ENCODE results near the gene IRS2. TPM values are rescaled to one million over a fixed set of nuclear protein-coding genes. Genes with fewer than 3 reads are reported as not detected.
A peak's percentile ranks its signal among the peaks of the same experiment; 100 is the strongest.

IRS2 gene
- total RNA-seq, 1 donor from 2014 or later = 42.4 TPM

- Histone ChIP-seq H3K27ac (peak overlapping the region; percentile 9 to 81), H3K36me3 (peaks cover 35 to 55% of the 10 kb centered on the region in 2 donors), H3K4me3 (peak overlapping the region; percentile 85), H3K9me3 (no peaks in the 10 kb centered on the region), H3K27me3 (no peaks in the 10 kb centered on the region), H3K4me1 (peaks cover 15 to 24% of the 10 kb centered on the region in 2 donors)
- no peak for TF ChIP-seq CTCF (IDR thresholded peaks at IDR 0.05)
- DNase-seq (ENCODE audit: low spot score in 2 of 2) = no peak
- intact Hi-C loops (cut with DNase I) = loop anchor here (2.0 to 10.0 kb wide), 3 partner anchors 397 to 1567 kb away; partner anchors contain the start of genes ABHD13 and LIG4
These were observed 4.9 kb downstream of the IRS2 start for GRCh38 chr13:109781384-109782065.

DNA sequence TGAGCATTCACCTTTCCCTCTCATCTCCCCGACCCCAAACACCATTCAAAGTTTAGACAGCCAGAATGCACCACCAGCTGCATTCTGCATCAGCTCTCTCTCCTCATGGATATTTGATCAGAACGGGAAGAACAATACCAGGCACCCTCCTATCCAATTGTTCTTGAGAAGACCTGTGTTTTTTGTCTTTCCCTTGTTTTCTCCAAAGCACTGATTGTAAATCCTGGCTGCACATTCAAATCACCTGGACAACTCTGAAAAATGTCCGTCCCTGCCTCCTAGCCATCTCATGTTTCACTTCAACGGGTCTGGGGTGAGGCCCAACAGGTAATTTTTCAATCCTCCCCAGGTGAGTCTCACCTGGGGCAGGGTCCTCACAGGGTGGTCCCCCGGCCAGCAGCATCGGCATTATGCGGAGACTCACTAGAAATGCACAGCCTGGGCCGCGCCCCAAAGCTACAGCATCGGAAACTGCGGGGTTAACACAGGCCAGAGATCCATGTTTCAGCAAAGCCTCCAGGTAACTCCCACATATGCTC lies 5.5 kb downstream of the IRS2 start:
- no peak for TF ChIP-seq CTCF (IDR thresholded peaks at IDR 0.05)
- intact Hi-C loops (cut with DNase I) = loop anchor here (2.0 to 10.0 kb wide), 3 partner anchors 396 to 1566 kb away; partner anchors contain the start of genes ABHD13 and LIG4
- Histone ChIP-seq H3K36me3 (peaks cover 35 to 55% of the 10 kb centered on the region in 2 donors), H3K27ac (peak overlapping the region in 1 of 2 donors; percentile 81), H3K27me3 (no peaks in the 10 kb centered on the region), H3K4me3 (peak overlapping the region; percentile 85), H3K9me3 (no peaks in the 10 kb centered on the region), H3K4me1 (peaks cover 15 to 24% of the 10 kb centered on the region in 2 donors)
- no peak for DNase-seq (ENCODE audit: low spot score in 2 of 2)

DNA sequence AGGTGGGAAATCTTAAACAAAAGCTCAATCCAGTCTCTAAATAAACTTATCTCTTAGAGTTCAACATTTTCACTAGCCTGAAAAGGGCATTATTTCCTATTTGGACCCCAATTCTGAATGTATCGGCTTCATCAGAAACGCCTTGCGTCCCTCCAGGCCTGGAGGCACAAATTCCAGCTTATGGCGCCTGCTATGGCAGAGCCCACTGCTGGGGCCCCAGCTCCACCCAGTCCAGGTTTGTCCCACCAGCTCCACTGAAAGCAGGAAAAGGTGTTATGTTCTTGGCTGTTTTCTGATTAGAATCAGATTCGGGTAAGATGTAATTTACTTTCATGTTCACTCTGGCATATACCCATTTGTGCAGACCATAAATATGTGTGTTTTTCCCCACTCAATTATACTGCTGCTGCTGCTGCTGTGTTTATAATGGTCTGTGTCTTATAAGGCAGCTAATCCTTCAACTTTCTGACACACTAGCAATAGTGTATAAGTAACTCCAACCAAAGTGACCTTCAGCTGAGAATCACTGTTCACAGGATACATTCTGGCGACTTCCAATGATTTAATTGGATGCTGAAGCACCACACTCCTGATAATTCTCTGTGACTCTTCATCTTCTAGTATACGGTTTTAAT lies 6.4 kb downstream of the IRS2 start:
- peak overlapping the region; percentile 85 for H3K4me3 ChIP-seq
- H3K27me3 ChIP-seq = no peaks in the 10 kb centered on the region
- peak overlapping the region in 1 of 2 donors; percentile 2 for H3K27ac ChIP-seq
- peaks cover 35 to 55% of the 10 kb centered on the region in 2 donors for H3K36me3 ChIP-seq
- TF ChIP-seq CTCF (IDR thresholded peaks at IDR 0.05) = no peak
- no peaks in the 10 kb centered on the region for H3K9me3 ChIP-seq
- H3K4me1 ChIP-seq = peaks cover 15 to 24% of the 10 kb centered on the region in 2 donors
- DNase-seq (ENCODE audit: low spot score in 2 of 2) = no peak
- intact Hi-C loops (cut with DNase I) = loop anchor here (2.0 to 10.0 kb wide), 3 partner anchors 395 to 1565 kb away; partner anchors contain the start of genes ABHD13 and LIG4

DNA sequence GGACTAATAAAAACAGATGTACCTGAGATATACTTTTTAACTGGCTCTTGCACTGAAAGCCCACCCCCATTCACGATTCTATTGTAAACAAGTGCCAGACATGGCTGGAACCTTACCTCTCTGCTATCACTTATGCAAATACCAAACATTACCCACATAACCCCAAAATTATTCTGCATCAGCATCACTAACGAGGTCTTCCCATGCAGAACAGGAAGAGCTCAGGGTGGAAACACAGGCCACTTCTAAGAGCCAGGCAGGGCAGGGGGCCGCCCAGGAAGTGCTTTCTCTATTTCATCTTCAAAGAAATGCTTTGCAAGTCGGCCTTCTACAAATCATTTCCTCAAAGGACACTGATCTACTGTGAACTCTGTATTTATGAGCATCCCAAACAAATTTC lies 7.3 kb downstream of the IRS2 start:
- Histone ChIP-seq H3K36me3 (peaks cover 31 to 59% of the 10 kb centered on the region in 2 donors), H3K27ac (peak overlapping the region in 1 of 2 donors; percentile 2), H3K9me3 (no peaks in the 10 kb centered on the region), H3K27me3 (no peaks in the 10 kb centered on the region), H3K4me3 (peak overlapping the region; percentile 85), H3K4me1 (peaks cover 14 to 21% of the 10 kb centered on the region in 2 donors)
- no peak for TF ChIP-seq CTCF (IDR thresholded peaks at IDR 0.05)
- no peak for DNase-seq (ENCODE audit: low spot score in 2 of 2)
- intact Hi-C loops (cut with DNase I) = no loop called here

DNA sequence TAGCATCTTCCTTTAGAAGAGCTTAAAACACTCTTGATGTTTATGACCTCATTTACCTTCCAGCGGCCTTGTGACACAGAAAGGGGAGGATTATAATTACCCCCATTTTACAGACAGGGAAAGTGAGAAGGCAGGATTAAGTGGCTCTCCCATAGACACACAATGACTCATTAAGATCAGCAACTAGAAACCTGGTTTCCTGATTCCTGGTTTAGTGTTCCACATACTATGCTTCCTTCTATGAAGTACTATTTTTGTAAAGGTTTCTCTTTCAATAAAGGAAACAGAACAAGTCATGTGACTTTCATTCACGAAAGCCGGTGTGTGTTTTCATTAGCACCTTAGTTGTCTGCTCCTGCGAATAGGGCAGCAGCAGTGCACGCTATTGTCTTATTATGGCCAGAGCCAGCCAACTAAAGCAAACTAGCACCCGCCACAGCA lies 8.3 kb downstream of the IRS2 start:
- peaks cover 6 to 11% of the 10 kb centered on the region in 2 donors for H3K4me1 ChIP-seq
- H3K27ac ChIP-seq = peak overlapping the region in 1 of 2 donors; percentile 14
- peaks cover 21 to 52% of the 10 kb centered on the region in 2 donors for H3K36me3 ChIP-seq
- DNase-seq (ENCODE audit: low spot score in 2 of 2) = no peak
- peak overlapping the region; percentile 85 for H3K4me3 ChIP-seq
- no peak for TF ChIP-seq CTCF (IDR thresholded peaks at IDR 0.05)
- H3K9me3 ChIP-seq = no peaks in the 10 kb centered on the region
- H3K27me3 ChIP-seq = no peaks in the 10 kb centered on the region
- intact Hi-C loops (cut with DNase I) = no loop called here
